ENCODE results near the gene RNF152. TPM values are rescaled to one million over a fixed set of nuclear protein-coding genes. Genes with fewer than 3 reads are reported as not detected.

Gene RNF152
- total RNA-seq, 1 donor from 2014 or later: 137 TPM

GRCh38 chr18:61817086-61817485 lies 75.7 kb downstream of the RNF152 start:
- DNase-seq (ENCODE audit: low spot score): no peak
- Mint-ChIP-seq H3K36me3 (ENCODE audit: low read depth) (peaks cover 46% of the 10 kb centered on the region), H3K4me3 (ENCODE audit: unreplicated experiment) (no peak overlapping the region), H3K27me3 (ENCODE audit: low read depth) (no peaks in the 10 kb centered on the region), H3K4me1 (ENCODE audit: low read depth) (peaks cover 43% of the 10 kb centered on the region), H3K27ac (ENCODE audit: unreplicated experiment) (no peak overlapping the region), H3K9me3 (ENCODE audit: low read depth) (no peaks in the 10 kb centered on the region)
- no peak for TF ChIP-seq CTCF (IDR thresholded peaks at IDR 0.05)

GRCh38 chr18:61815885-61816470 lies 76.8 kb downstream of the RNF152 start:
- TF ChIP-seq CTCF (IDR thresholded peaks at IDR 0.05): no peak
- no peak for DNase-seq (ENCODE audit: low spot score)
- Mint-ChIP-seq H3K36me3 (ENCODE audit: low read depth) (peaks cover 44% of the 10 kb centered on the region), H3K4me3 (ENCODE audit: unreplicated experiment) (no peak overlapping the region), H3K9me3 (ENCODE audit: low read depth) (no peaks in the 10 kb centered on the region), H3K27ac (ENCODE audit: unreplicated experiment) (no peak overlapping the region), H3K4me1 (ENCODE audit: low read depth) (peaks cover 48% of the 10 kb centered on the region), H3K27me3 (ENCODE audit: low read depth) (no peaks in the 10 kb centered on the region)

GRCh38 chr18:61808286-61808685 lies 84.5 kb downstream of the RNF152 start:
- peaks cover 25% of the 10 kb centered on the region for H3K4me1 Mint-ChIP-seq (ENCODE audit: low read depth)
- no peaks in the 10 kb centered on the region for H3K9me3 Mint-ChIP-seq (ENCODE audit: low read depth)
- no peak for TF ChIP-seq CTCF (IDR thresholded peaks at IDR 0.05)
- H3K27me3 Mint-ChIP-seq (ENCODE audit: low read depth): no peaks in the 10 kb centered on the region
- H3K27ac Mint-ChIP-seq (ENCODE audit: unreplicated experiment): no peak overlapping the region
- H3K36me3 Mint-ChIP-seq (ENCODE audit: low read depth): peaks cover 27% of the 10 kb centered on the region
- no peak overlapping the region for H3K4me3 Mint-ChIP-seq (ENCODE audit: unreplicated experiment)
- no peak for DNase-seq (ENCODE audit: low spot score)

GRCh38 chr18:61803393-61803792 lies 89.4 kb downstream of the RNF152 start:
- no peak for DNase-seq (ENCODE audit: low spot score)
- H3K36me3 Mint-ChIP-seq (ENCODE audit: low read depth): peaks cover 11% of the 10 kb centered on the region
- no peak overlapping the region for H3K27ac Mint-ChIP-seq (ENCODE audit: unreplicated experiment)
- no peaks in the 10 kb centered on the region for H3K27me3 Mint-ChIP-seq (ENCODE audit: low read depth)
- no peak overlapping the region for H3K4me3 Mint-ChIP-seq (ENCODE audit: unreplicated experiment)
- H3K4me1 Mint-ChIP-seq (ENCODE audit: low read depth): peaks cover 8% of the 10 kb centered on the region
- H3K9me3 Mint-ChIP-seq (ENCODE audit: low read depth): no peaks in the 10 kb centered on the region
- no peak for TF ChIP-seq CTCF (IDR thresholded peaks at IDR 0.05)

GRCh38 chr18:61797696-61798590 lies 94.9 kb downstream of the RNF152 start:
- H3K4me1 Mint-ChIP-seq (ENCODE audit: low read depth): no peaks in the 10 kb centered on the region
- DNase-seq (ENCODE audit: low spot score): no peak
- no peak overlapping the region for H3K4me3 Mint-ChIP-seq (ENCODE audit: unreplicated experiment)
- no peaks in the 10 kb centered on the region for H3K27me3 Mint-ChIP-seq (ENCODE audit: low read depth)
- H3K9me3 Mint-ChIP-seq (ENCODE audit: low read depth): no peaks in the 10 kb centered on the region
- H3K27ac Mint-ChIP-seq (ENCODE audit: unreplicated experiment): no peak overlapping the region
- no peak for TF ChIP-seq CTCF (IDR thresholded peaks at IDR 0.05)
- no peaks in the 10 kb centered on the region for H3K36me3 Mint-ChIP-seq (ENCODE audit: low read depth)

Data from chondrocyte (in vitro differentiated cells).